NCI-H1694 (cell line): ENCODE measurements around the gene SLC2A9.
"Not testable (repeated sequence)": the region's sequence is repeated elsewhere in the genome, so short reads cannot be mapped to it uniquely, and the experiment has no call there.

Experiments
- DNase-seq: peaks from one replicate; lab custom pipeline; 2025; lab: John Stamatoyannopoulos, UW

SLC2A9 gene

GRCh38 chr4:9826551-9826950 lies 194.7 kb downstream of the SLC2A9 start:
- DNase-seq, result no peak

- DNase-seq, result no peak
These were observed 196.2 kb downstream of the SLC2A9 start for GRCh38 chr4:9825049-9825448.

- DNase-seq, result no peak
These were observed 201.0 kb downstream of the SLC2A9 start for GRCh38 chr4:9820343-9820742.

- DNase-seq, result no peak
These were observed 205.0 kb downstream of the SLC2A9 start for GRCh38 chr4:9816285-9816684.

- no peak for DNase-seq
These were observed 208.6 kb downstream of the SLC2A9 start for GRCh38 chr4:9812501-9813340.

GRCh38 chr4:9811806-9812205 lies 209.5 kb downstream of the SLC2A9 start:
- DNase-seq, result no peak

GRCh38 chr4:9808077-9808476 lies 213.2 kb downstream of the SLC2A9 start:
- no peak for DNase-seq

GRCh38 chr4:9804918-9805317 lies 216.4 kb downstream of the SLC2A9 start:
- DNase-seq, result no peak

- DNase-seq, result no peak
These were observed 220.4 kb downstream of the SLC2A9 start for GRCh38 chr4:9800848-9801247.

GRCh38 chr4:9796641-9797040 lies 224.7 kb downstream of the SLC2A9 start:
- DNase-seq, result not testable (repeated sequence)

- no peak for DNase-seq
These were observed 228.9 kb downstream of the SLC2A9 start for GRCh38 chr4:9792381-9792780.

- not testable (repeated sequence) for DNase-seq
These were observed 235.4 kb downstream of the SLC2A9 start for GRCh38 chr4:9785891-9786290.

GRCh38 chr4:9782136-9782436 lies 239.2 kb downstream of the SLC2A9 start:
- DNase-seq, result no peak

GRCh38 chr4:9781343-9782135 lies 239.8 kb downstream of the SLC2A9 start, which contains the start of gene DRD5:
Gene DRD5 (plus strand): TSS chr4:9781634. CDS start chr4:9782030, 396 bp downstream.
- no peak for DNase-seq
